Measurements from ENCODE around the gene LHX2.

DNA sequence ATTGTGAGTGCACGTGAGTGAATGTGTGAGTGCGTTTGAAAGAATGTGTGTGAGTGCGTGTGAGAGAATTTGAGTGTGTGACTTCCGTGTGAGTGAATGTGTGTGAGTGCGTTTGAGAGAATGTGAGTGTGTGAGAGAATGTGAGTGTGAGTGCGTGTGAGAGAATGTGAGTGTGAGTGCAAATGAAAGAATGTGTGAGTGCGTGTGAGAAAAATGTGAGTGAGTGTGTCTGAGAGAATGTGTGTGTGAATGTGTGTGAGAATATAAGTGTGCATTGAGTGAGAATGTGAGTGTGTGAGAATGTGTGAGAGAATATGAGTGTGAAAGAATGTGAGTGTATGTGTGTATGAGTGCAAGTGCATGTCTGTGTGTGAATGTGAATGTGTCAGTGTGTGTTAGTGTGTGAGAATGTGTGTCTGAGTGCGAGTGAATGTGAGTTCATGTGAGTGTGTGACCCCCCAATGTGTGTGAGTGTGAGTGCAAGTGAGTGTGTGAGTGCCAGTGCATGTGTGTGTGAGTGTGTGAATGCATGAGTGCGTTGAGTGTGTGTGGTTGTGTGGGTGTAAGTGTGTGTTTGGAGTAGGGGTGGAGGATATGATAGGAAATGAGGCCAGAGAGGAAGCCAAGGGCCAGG is 37.9 kb upstream of the LHX2 start:
- no peak for TF ChIP-seq EZH2phosphoT487 (IDR thresholded peaks at IDR 0.05; ENCODE audit: low read length)
- no peak for TF ChIP-seq CTCF (IDR thresholded peaks at IDR 0.05; ENCODE audit: low read length)
